GM10266 (cell line): ENCODE results near the gene SELENOP.
"Not testable (repeated sequence)": the region's sequence is repeated elsewhere in the genome, so short reads cannot be mapped to it uniquely, and the experiment has no call there.

Experiments used
- DNase-seq: peaks from one replicate; pipeline ENCODE4 v3.0.0; 2012; ENCODE audit errors: extremely low spot score
- TF ChIP-seq, protein P1 (sequence below): IDR thresholded peaks from 2 replicates; pipeline ENCODE4 v1.5.1; 2012; ENCODE audit warnings: mild to moderate bottlenecking, low read depth; ENCODE audit not compliant: control insufficient read depth, insufficient read depth; ENCODE audit errors: missing control alignments

Gene SELENOP

DNA sequence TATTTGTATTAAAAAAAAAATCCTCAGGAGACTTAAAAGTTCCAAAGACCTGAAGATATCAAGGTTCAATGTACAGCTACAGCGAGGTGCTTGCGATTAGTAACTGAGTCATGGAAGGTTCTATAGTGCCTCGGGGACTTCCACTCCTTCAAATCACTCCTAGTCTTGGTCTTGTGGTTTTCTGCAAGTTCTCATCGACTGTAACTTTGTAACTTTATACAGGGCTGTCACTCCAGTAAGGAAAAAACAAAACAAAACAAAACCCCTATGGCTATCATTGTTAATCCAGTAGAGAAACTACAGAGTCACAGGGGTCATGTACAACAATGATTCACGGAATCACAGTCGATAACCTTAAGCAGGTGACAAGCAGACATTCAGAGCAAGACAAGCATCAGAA lies 39.8 kb upstream of the SELENOP start:
- TF ChIP-seq, protein P1, sequence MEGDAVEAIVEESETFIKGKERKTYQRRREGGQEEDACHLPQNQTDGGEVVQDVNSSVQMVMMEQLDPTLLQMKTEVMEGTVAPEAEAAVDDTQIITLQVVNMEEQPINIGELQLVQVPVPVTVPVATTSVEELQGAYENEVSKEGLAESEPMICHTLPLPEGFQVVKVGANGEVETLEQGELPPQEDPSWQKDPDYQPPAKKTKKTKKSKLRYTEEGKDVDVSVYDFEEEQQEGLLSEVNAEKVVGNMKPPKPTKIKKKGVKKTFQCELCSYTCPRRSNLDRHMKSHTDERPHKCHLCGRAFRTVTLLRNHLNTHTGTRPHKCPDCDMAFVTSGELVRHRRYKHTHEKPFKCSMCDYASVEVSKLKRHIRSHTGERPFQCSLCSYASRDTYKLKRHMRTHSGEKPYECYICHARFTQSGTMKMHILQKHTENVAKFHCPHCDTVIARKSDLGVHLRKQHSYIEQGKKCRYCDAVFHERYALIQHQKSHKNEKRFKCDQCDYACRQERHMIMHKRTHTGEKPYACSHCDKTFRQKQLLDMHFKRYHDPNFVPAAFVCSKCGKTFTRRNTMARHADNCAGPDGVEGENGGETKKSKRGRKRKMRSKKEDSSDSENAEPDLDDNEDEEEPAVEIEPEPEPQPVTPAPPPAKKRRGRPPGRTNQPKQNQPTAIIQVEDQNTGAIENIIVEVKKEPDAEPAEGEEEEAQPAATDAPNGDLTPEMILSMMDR: no peak

DNA sequence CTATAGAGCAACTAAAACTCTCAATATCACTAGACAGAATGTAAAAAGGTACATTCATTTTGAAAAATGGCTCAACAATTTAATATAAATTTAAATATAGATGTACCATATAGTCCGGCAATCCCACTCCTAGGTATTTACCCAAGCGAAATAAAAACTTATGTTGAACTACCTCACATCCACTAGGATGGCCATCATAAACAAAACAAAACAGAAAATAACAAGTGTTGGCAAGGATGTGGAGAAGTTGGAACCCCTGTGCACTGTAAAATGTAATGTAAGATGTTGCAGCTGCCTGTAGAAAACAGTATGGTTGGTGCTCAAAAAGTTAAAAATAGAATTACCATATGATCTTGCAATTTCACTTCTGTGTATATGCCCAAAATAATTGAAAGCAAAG lies 36.9 kb upstream of the SELENOP start:
- DNase-seq: no peak
- TF ChIP-seq, protein P1: no peak

More for the DNA sequence above, 39.8 kb upstream of the SELENOP start:
- no peak for DNase-seq

DNA sequence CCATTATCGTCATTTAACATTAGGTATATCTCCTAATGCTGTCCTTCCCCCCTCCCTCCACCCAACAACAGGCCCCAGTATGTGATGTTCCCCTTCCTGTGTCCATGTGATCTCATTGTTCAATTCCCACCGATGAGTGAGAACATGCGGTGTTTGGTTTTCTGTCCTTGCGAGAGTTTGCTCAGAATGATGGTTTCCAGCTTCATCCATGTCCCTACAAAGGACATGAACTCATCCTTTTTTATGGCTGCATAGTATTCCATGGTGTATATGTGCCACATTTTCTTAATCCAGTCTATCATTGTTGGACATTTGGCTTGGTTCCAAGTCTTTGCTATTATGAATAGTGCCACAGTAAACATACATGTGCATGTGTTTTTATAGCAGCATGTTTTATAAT lies 32.7 kb upstream of the SELENOP start:
- DNase-seq: not testable (repeated sequence)

DNA sequence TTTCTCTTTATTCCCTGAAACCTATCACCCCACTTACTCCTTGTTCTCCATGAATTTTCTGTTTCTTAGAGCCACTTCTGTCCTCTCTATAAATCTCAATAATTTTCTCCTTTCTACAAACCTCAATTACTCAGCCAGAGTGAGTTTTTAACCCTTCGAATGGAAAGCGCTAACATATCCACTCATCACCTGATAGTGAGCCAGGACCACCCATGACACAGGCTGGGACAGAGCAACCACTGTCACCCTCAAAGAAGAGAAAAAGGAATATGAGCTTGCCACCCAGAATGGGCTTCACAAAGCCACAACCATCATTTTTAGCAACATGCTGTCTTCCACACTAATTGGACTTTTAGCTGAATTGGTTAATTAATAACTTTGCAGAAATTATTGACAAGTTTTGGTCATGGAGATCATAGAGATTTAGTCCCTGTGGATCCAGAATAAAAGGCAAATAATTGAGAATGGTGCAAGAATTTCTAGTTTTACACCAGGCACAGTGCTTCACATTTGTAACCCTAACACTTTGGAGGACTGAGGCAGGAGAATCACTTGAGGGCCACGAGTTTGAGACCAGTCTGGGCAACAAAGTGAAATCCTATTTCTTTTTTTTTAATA lies 32.1 kb upstream of the SELENOP start:
- no peak for DNase-seq
- TF ChIP-seq, protein P1: no peak

DNA sequence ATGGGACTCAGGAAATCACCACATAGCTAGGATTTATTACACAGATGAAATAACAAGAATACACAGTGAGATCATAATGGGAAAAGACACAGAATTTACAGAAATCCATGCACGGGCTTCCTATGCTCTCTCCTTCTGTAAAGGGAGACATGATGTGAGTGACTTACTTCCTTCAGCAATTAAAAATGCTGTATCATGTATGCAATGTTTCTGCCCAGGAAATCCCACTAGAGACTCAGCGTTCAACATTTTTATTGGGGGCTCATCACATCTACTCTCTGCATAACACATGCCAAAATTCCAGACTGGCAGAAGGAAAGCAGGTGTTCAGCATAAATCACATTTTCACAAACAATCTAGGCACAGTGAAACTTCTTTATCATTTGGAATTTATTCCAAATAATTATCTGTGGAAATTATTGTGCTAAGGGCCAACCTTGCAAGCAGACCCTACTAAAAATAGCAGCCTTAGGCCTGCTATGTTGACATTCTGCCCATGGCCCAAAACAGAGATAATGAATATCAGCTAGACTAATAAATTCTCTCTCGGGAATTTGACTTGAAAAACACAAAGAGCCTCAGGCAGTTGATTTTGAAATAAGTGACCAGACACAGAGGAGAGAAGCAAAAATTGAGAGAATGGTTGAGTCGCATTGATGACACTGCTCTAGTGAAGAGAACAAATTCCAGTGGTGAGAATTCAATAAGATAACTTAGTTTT lies 31.4 kb upstream of the SELENOP start:
- TF ChIP-seq, protein P1: no peak
- no peak for DNase-seq

DNA sequence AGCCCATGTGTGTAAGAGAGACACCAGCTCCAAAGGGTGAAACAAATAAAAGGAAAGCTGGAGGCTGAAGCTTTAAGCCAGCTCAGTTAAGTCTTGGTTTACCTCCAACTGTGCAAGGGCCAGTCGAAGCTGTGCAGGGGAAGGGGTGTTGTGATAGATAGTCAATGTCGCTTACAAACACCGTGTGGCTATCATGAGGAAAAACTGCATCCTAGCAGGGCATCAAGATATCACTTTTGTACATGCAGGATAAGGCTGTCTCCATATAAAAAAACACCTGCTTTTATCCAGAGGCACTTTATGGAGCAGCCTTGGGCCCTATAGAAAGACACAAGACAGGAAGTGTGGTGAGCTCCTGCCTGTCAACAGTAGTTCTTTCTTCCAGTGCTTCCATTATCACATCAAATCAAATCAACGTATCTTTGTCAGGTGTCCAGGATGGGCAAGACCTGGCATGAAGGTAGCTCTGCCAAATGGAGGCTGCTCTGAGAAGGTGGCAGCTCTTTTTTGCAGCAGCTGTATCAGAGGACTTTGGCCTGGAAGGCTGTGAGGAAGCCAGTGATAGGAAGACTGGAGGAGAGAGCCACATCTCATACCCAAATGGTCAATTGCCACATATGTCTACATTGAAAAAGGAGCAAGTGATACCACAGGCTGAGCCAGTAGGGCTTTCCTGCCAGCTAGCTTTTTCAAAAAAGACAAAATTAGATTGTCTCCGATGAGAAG lies 29.3 kb upstream of the SELENOP start:
- TF ChIP-seq, protein P1: no peak
- no peak for DNase-seq

DNA sequence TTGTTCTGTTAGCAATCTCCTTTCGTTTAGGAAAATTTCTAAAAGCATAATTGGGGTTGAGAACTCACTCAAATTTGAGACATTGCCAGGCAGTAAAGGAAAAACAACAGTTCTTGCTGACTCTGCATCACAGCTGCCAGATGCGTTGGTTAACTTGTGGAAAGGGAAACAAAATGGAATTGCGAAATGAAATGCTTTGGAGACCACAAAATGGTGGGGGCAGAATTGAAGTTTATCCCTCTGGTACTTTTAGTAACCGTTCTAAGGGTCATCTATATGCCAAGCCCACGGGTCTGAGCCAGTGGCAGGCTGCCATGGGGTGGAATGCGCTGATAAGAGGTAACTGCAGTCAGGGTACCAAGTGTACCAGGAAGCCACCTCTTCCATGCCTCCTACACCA lies 28.6 kb upstream of the SELENOP start:
- no peak for DNase-seq
- TF ChIP-seq, protein P1: no peak
